Keratinocyte (primary cell): ENCODE data around the gene SFRP2. TPM values are rescaled to one million over a fixed set of nuclear protein-coding genes. Genes with fewer than 3 reads are reported as not detected.

Experiments used
- DNase-seq: peaks from one replicate; pipeline ENCODE4 v3.0.0-alpha.2; 2011; ENCODE audit warnings: low read depth, missing footprints, low spot score
- FAIRE-seq: peaks from 2 replicates; lab custom pipeline; 2011; peaks lifted over from hg19 to GRCh38; lab: Jason Lieb, UNC
- H2AFZ ChIP-seq: 2 replicates; pipeline ENCODE4 v1.6.0; 2012; ENCODE audit warnings: low read length, control low read depth, inconsistent platforms; ENCODE audit not compliant: control insufficient read depth
- H3K27ac ChIP-seq: 2 replicates; pipeline ENCODE4 v1.5.1; 2011; ENCODE audit warnings: low read length; ENCODE audit not compliant: control insufficient read depth, insufficient read depth
- H3K27me3 ChIP-seq: 3 replicates; pipeline ENCODE4 v1.6.0; 2011; ENCODE audit warnings: low read length; ENCODE audit not compliant: control insufficient read depth, insufficient read depth; ENCODE audit errors: extremely low read depth
- H3K36me3 ChIP-seq, 2 experiments: 2 replicates in 1 of 2; 3 replicates in 1 of 2; pipeline ENCODE4 v1.5.1; 2011; ENCODE audit warnings: low read length in 2 of 2, mild to moderate bottlenecking in 1 of 2; ENCODE audit not compliant: control insufficient read depth in 2 of 2, insufficient read depth in 2 of 2; ENCODE audit errors: extremely low read depth in 1 of 2
- H3K4me1 ChIP-seq: 3 replicates; pipeline ENCODE4 v1.5.1; 2011; ENCODE audit warnings: low read length; ENCODE audit not compliant: control insufficient read depth, insufficient read depth; ENCODE audit errors: extremely low read depth
- H3K4me2 ChIP-seq: 3 replicates; pipeline ENCODE4 v1.6.0; 2011; ENCODE audit warnings: low read depth, low read length; ENCODE audit not compliant: control insufficient read depth, insufficient read depth; ENCODE audit errors: extremely low read depth
- H3K4me3 ChIP-seq, 3 experiments: fragments of 200-600 bp in 1 of 3; sonication (generic) in 1 of 3; 2 replicates in 2 of 3; 3 replicates in 1 of 3; pipeline ENCODE4 v1.5.1; 2011 to 2016; ENCODE audit warnings: low read length in 3 of 3, mild to moderate bottlenecking in 3 of 3, control low read depth in 2 of 3, inconsistent platforms in 1 of 3, low read depth in 1 of 3, mixed read lengths in 1 of 3, mixed run types in 1 of 3, moderate library complexity in 1 of 3; ENCODE audit not compliant: control insufficient read depth in 2 of 3, insufficient read depth in 2 of 3; ENCODE audit errors: extremely low read depth in 1 of 3
- H3K79me2 ChIP-seq: 2 replicates; pipeline ENCODE4 v1.6.0; 2012; ENCODE audit warnings: low read length; ENCODE audit not compliant: control insufficient read depth, insufficient read depth
- H3K9ac ChIP-seq: 3 replicates; pipeline ENCODE4 v1.6.0; 2011; ENCODE audit warnings: low read length; ENCODE audit not compliant: control insufficient read depth, insufficient read depth; ENCODE audit errors: extremely low read depth
- H3K9me1 ChIP-seq: 3 replicates; pipeline ENCODE4 v1.6.0; 2011; ENCODE audit warnings: low read length; ENCODE audit not compliant: control insufficient read depth, insufficient read depth; ENCODE audit errors: extremely low read depth
- H3K9me3 ChIP-seq: 2 replicates; pipeline ENCODE4 v1.5.1; 2012; ENCODE audit warnings: low read depth, low read length; ENCODE audit not compliant: control insufficient read depth
- H4K20me1 ChIP-seq: 3 replicates; pipeline ENCODE4 v1.6.0; 2011; ENCODE audit warnings: low read length; ENCODE audit not compliant: control insufficient read depth, insufficient read depth; ENCODE audit errors: extremely low read depth
- EZH2 ChIP-seq: IDR thresholded peaks from one replicate; pipeline ENCODE4 v1.6.1; 2012; ENCODE audit warnings: inconsistent platforms, mild to moderate bottlenecking, low read length, moderate library complexity
- dilution Hi-C: fragments of 300-500 bp; cut with MboI; formaldehyde crosslinking; loops from one replicate; pipeline ENCODE4 v1.7.0; 2020; ENCODE audit warnings: low sequenced_read_pairs; ENCODE audit not compliant: extremely low pct_ligation_motif_present
- polyA plus RNA-seq, 5 experiments: library from polyadenylated mRNA; depleted of rRNA in 3 of 5; stranded (reverse) in 3 of 5; stranded (forward) in 1 of 5; unstranded in 1 of 5; fragments of >200 nt; gene quantifications; 1 replicate in 1 of 5; 2 replicates in 3 of 5; 3 replicates in 1 of 5; pipeline versions ENCODE4 v1.2.1 to v1.2.3, GENCODE V29; 2011 to 2012; ENCODE audit warnings: missing spikeins in 2 of 5, low read depth in 1 of 5, low replicate concordance in 1 of 5
- TF ChIP-seq, protein P1 (sequence below), 3 experiments: IDR thresholded peaks in 1 of 3; conservative IDR thresholded peaks in 1 of 3; optimal IDR thresholded peaks in 1 of 3; 2 replicates in 2 of 3; 3 replicates in 1 of 3; pipeline versions ENCODE3 to v1.5.1; 2011; ENCODE audit warnings: low read length in 3 of 3, mild to moderate bottlenecking in 3 of 3, moderate library complexity in 2 of 3, control low read depth in 1 of 3, inconsistent platforms in 1 of 3; ENCODE audit not compliant: insufficient read depth in 2 of 3; ENCODE audit errors: extremely low read depth in 1 of 3

The SFRP2 gene
- polyA plus RNA-seq, 1 donor (not counting 4 experiments of a cell fraction or from before 2014, with no cell fraction given) = not detected

GRCh38 chr4:153766758-153767157, 22.1 kb downstream of the SFRP2 start:
- TF ChIP-seq, protein P1, sequence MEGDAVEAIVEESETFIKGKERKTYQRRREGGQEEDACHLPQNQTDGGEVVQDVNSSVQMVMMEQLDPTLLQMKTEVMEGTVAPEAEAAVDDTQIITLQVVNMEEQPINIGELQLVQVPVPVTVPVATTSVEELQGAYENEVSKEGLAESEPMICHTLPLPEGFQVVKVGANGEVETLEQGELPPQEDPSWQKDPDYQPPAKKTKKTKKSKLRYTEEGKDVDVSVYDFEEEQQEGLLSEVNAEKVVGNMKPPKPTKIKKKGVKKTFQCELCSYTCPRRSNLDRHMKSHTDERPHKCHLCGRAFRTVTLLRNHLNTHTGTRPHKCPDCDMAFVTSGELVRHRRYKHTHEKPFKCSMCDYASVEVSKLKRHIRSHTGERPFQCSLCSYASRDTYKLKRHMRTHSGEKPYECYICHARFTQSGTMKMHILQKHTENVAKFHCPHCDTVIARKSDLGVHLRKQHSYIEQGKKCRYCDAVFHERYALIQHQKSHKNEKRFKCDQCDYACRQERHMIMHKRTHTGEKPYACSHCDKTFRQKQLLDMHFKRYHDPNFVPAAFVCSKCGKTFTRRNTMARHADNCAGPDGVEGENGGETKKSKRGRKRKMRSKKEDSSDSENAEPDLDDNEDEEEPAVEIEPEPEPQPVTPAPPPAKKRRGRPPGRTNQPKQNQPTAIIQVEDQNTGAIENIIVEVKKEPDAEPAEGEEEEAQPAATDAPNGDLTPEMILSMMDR (optimal IDR thresholded peaks at IDR 0.05 in 1 of 3, IDR thresholded peaks at IDR 0.05 in 1 of 3, conservative IDR thresholded peaks at IDR 0.05 in 1 of 3; ENCODE audit: extremely low read depth in 1 of 3, insufficient read depth in 2 of 3, low read length in 3 of 3) = no peak
- TF ChIP-seq EZH2 = no peak
- no peaks in the 10 kb centered on the region for H3K36me3 ChIP-seq
- H3K9ac ChIP-seq = no peak overlapping the region
- no peak overlapping the region for H3K27ac ChIP-seq
- H3K4me2 ChIP-seq = no peak overlapping the region
- no peaks in the 10 kb centered on the region for H3K9me1 ChIP-seq
- no peak overlapping the region for H3K4me3 ChIP-seq
- H3K9me3 ChIP-seq = no peaks in the 10 kb centered on the region
- DNase-seq (no peak), FAIRE-seq (no peak)
- peaks cover 3% of the 10 kb centered on the region for H3K27me3 ChIP-seq
- H4K20me1 ChIP-seq = no peaks in the 10 kb centered on the region
- no peak overlapping the region for H2AFZ ChIP-seq
- H3K79me2 ChIP-seq = no peaks in the 10 kb centered on the region
- H3K4me1 ChIP-seq = no peaks in the 10 kb centered on the region
- dilution Hi-C loops = no loop called here

- Histone ChIP-seq H3K4me3 (no peak overlapping the region), H3K4me2 (no peak overlapping the region), H3K79me2 (no peaks in the 10 kb centered on the region), H4K20me1 (no peaks in the 10 kb centered on the region), H3K27ac (no peak overlapping the region), H3K36me3 (no peaks in the 10 kb centered on the region), H3K9me1 (no peaks in the 10 kb centered on the region), H3K9ac (no peak overlapping the region), H3K27me3 (peaks cover 3% of the 10 kb centered on the region), H2AFZ (no peak overlapping the region), H3K9me3 (no peaks in the 10 kb centered on the region), H3K4me1 (no peaks in the 10 kb centered on the region)
- DNase-seq (no peak), FAIRE-seq (no peak)
- TF ChIP-seq, protein P1 (optimal IDR thresholded peaks at IDR 0.05 in 1 of 3, IDR thresholded peaks at IDR 0.05 in 1 of 3, conservative IDR thresholded peaks at IDR 0.05 in 1 of 3; ENCODE audit: extremely low read depth in 1 of 3, insufficient read depth in 2 of 3, low read length in 3 of 3) = no peak
- no peak for TF ChIP-seq EZH2
- dilution Hi-C loops = no loop called here
These were observed 23.0 kb downstream of the SFRP2 start for GRCh38 chr4:153765894-153766293.
